Measurements from ENCODE around the gene TBC1D13. TPM values are rescaled to one million over a fixed set of nuclear protein-coding genes. Genes with fewer than 3 reads are reported as not detected.

Gene TBC1D13
- total and polyA plus RNA-seq, 2 of the 13 experiments (the other 11 are each of a cell fraction or from before 2014, with no cell fraction given) = 17.9 to 19.7 TPM

DNA sequence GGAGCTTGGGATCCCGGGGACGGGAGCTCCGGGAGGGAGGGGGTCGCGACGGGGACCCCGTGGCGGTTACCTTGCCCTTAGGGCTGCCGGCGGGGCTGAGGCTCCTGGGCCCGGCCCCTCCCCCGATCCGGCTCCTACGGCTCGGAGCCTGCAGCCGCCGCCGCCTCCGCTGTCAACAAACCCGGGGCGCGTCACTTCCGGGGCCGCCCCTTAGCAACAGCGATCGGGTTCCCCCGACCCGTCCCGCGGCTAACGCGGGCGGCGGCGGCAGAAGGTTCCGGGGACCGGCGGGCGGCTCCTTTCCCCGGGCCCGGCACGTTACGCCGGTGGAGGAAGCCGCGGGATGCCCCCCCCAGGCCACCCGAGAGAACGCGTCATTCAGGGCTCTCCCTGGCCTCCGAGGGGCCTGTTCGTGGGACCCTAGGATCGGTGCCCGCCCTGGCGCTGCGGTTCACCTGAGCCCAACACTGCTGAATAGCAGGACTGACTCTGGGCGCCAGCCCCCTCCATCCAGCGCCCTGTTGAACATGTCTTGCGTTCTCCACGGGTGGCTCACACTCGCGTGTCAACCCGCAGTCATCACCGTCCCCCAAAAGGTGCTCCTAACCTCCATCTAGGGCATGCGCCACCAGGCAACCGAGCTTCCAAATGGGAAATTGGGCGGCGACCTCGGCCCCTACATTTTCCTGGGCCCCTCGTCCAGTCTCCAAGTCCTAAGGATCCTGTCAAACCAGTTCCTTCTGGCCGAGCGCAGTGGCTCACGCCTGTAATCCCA lies 15.1 kb upstream of the TBC1D13 start, which contains the start of gene ZER1 (continued):
- TF ChIP-seq PHF8 (CRISPR knock-in tag; IDR thresholded peaks at IDR 0.05) = peak; percentile 81
- TF ChIP-seq, protein P1, sequence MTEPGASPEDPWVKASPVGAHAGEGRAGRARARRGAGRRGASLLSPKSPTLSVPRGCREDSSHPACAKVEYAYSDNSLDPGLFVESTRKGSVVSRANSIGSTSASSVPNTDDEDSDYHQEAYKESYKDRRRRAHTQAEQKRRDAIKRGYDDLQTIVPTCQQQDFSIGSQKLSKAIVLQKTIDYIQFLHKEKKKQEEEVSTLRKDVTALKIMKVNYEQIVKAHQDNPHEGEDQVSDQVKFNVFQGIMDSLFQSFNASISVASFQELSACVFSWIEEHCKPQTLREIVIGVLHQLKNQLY (CRISPR knock-in tag; IDR thresholded peaks at IDR 0.05) = 0 out of 2 replicates have a peak, but pooled peaks have one; percentile 32
- TF ChIP-seq ZFP41 (CRISPR knock-in tag; IDR thresholded peaks at IDR 0.05; ENCODE audit: borderline replicate concordance) = no peak
- no peak for TF ChIP-seq ZNF616 (CRISPR knock-in tag; IDR thresholded peaks at IDR 0.05; ENCODE audit: low read depth)
- TF ChIP-seq, protein P2, sequence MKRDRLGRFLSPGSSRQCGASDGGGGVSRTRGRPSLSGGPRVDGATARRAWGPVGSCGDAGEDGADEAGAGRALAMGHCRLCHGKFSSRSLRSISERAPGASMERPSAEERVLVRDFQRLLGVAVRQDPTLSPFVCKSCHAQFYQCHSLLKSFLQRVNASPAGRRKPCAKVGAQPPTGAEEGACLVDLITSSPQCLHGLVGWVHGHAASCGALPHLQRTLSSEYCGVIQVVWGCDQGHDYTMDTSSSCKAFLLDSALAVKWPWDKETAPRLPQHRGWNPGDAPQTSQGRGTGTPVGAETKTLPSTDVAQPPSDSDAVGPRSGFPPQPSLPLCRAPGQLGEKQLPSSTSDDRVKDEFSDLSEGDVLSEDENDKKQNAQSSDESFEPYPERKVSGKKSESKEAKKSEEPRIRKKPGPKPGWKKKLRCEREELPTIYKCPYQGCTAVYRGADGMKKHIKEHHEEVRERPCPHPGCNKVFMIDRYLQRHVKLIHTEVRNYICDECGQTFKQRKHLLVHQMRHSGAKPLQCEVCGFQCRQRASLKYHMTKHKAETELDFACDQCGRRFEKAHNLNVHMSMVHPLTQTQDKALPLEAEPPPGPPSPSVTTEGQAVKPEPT (CRISPR knock-in tag; IDR thresholded peaks at IDR 0.05; ENCODE audit: low read depth) = no peak
- TF ChIP-seq CBX1 (IDR thresholded peaks at IDR 0.05; ENCODE audit: low read depth) = no peak
- TF ChIP-seq, protein P3, sequence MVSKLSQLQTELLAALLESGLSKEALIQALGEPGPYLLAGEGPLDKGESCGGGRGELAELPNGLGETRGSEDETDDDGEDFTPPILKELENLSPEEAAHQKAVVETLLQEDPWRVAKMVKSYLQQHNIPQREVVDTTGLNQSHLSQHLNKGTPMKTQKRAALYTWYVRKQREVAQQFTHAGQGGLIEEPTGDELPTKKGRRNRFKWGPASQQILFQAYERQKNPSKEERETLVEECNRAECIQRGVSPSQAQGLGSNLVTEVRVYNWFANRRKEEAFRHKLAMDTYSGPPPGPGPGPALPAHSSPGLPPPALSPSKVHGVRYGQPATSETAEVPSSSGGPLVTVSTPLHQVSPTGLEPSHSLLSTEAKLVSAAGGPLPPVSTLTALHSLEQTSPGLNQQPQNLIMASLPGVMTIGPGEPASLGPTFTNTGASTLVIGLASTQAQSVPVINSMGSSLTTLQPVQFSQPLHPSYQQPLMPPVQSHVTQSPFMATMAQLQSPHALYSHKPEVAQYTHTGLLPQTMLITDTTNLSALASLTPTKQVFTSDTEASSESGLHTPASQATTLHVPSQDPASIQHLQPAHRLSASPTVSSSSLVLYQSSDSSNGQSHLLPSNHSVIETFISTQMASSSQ (IDR thresholded peaks at IDR 0.05; ENCODE audit: low read depth) = no peak
- TF ChIP-seq, protein P3 (CRISPR knock-in tag; IDR thresholded peaks at IDR 0.05; ENCODE audit: borderline replicate concordance) = peak; percentile 81; the same call in 1 of the 2 replicates
- TF ChIP-seq ZNF670 (CRISPR knock-in tag; IDR thresholded peaks at IDR 0.05; ENCODE audit: borderline replicate concordance) = 0 out of 2 replicates have a peak, but pooled peaks have one; percentile 75
- no peak for TF ChIP-seq ZZZ3 (CRISPR knock-in tag; IDR thresholded peaks at IDR 0.05; ENCODE audit: borderline replicate concordance)
- TF ChIP-seq, protein P4, sequence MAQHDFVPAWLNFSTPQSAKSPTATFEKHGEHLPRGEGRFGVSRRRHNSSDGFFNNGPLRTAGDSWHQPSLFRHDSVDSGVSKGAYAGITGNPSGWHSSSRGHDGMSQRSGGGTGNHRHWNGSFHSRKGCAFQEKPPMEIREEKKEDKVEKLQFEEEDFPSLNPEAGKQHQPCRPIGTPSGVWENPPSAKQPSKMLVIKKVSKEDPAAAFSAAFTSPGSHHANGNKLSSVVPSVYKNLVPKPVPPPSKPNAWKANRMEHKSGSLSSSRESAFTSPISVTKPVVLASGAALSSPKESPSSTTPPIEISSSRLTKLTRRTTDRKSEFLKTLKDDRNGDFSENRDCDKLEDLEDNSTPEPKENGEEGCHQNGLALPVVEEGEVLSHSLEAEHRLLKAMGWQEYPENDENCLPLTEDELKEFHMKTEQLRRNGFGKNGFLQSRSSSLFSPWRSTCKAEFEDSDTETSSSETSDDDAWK (CRISPR knock-in tag; IDR thresholded peaks at IDR 0.05) = no peak
- TF ChIP-seq ZNF607 (CRISPR knock-in tag; IDR thresholded peaks at IDR 0.05; ENCODE audit: borderline replicate concordance) = peak; percentile 79
- TF ChIP-seq ZNF12 (CRISPR knock-in tag; IDR thresholded peaks at IDR 0.05) = no peak
- TF ChIP-seq ZNF558 (CRISPR knock-in tag; IDR thresholded peaks at IDR 0.05; ENCODE audit: borderline replicate concordance) = peak; percentile 74; the same call in 1 of the 2 replicates
- peak; percentile 96 for TF ChIP-seq GATAD1 (CRISPR knock-in tag; IDR thresholded peaks at IDR 0.05)
- TF ChIP-seq ZNF431 (CRISPR knock-in tag; IDR thresholded peaks at IDR 0.05; ENCODE audit: borderline replicate concordance, low read depth) = peak; percentile 84; the same call in 1 of the 2 replicates
- TF ChIP-seq, protein P5, sequence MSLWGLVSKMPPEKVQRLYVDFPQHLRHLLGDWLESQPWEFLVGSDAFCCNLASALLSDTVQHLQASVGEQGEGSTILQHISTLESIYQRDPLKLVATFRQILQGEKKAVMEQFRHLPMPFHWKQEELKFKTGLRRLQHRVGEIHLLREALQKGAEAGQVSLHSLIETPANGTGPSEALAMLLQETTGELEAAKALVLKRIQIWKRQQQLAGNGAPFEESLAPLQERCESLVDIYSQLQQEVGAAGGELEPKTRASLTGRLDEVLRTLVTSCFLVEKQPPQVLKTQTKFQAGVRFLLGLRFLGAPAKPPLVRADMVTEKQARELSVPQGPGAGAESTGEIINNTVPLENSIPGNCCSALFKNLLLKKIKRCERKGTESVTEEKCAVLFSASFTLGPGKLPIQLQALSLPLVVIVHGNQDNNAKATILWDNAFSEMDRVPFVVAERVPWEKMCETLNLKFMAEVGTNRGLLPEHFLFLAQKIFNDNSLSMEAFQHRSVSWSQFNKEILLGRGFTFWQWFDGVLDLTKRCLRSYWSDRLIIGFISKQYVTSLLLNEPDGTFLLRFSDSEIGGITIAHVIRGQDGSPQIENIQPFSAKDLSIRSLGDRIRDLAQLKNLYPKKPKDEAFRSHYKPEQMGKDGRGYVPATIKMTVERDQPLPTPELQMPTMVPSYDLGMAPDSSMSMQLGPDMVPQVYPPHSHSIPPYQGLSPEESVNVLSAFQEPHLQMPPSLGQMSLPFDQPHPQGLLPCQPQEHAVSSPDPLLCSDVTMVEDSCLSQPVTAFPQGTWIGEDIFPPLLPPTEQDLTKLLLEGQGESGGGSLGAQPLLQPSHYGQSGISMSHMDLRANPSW (CRISPR knock-in tag; IDR thresholded peaks at IDR 0.05; ENCODE audit: borderline replicate concordance) = no peak
- peak; percentile 94 for TF ChIP-seq THAP11 (CRISPR knock-in tag; IDR thresholded peaks at IDR 0.05)
